Endothelial cell (in vitro differentiated cells): ENCODE results near the gene CPTP. TPM values are rescaled to one million over a fixed set of nuclear protein-coding genes. Genes with fewer than 3 reads are reported as not detected.
"Not testable (repeated sequence)": the region's sequence is repeated elsewhere in the genome, so short reads cannot be mapped to it uniquely, and the experiment has no call there.

Experiments used
- DNase-seq: peaks from one replicate; pipeline ENCODE4 v3.0.0; 2021; ENCODE audit warnings: low spot score
- H3K27ac Mint-ChIP-seq: one replicate; pipeline ENCODE4 v1.8.0; 2021; ENCODE audit warnings: mixed read lengths, inconsistent platforms; ENCODE audit not compliant: unreplicated experiment
- H3K27me3 Mint-ChIP-seq: one replicate; pipeline ENCODE4 v1.8.0; 2021; ENCODE audit warnings: mild to moderate bottlenecking, moderate library complexity, mixed read lengths, inconsistent platforms; ENCODE audit not compliant: unreplicated experiment
- H3K36me3 Mint-ChIP-seq: one replicate; pipeline ENCODE4 v1.8.0; 2021; ENCODE audit warnings: mild to moderate bottlenecking, low read depth, mixed read lengths, inconsistent platforms; ENCODE audit not compliant: unreplicated experiment
- H3K4me1 Mint-ChIP-seq: one replicate; pipeline ENCODE4 v1.8.0; 2021; ENCODE audit warnings: mild to moderate bottlenecking, mixed read lengths, inconsistent platforms; ENCODE audit not compliant: unreplicated experiment
- H3K4me3 Mint-ChIP-seq: one replicate; pipeline ENCODE4 v1.8.0; 2021; ENCODE audit warnings: mild to moderate bottlenecking, mixed read lengths, inconsistent platforms; ENCODE audit not compliant: unreplicated experiment
- H3K9me3 Mint-ChIP-seq: one replicate; pipeline ENCODE4 v1.8.0; 2021; ENCODE audit warnings: mixed read lengths, inconsistent platforms; ENCODE audit not compliant: unreplicated experiment
- CTCF ChIP-seq: fragments of 200-600 bp; sonication (generic); IDR thresholded peaks from one replicate; pipeline ENCODE4 v1.5.0; 2021; ENCODE audit warnings: antibody characterized with exemption; ENCODE audit not compliant: unreplicated experiment
- total RNA-seq: library from RNA; stranded (reverse); fragmentation: NEBNext Ultra II Directional; extraction: Animal tissue kit (Norgen Biotek cat#: 25700); gene quantifications from one replicate; pipeline ENCODE4 v1.2.1, GENCODE V29; 2021; ENCODE audit not compliant: unreplicated experiment

Gene CPTP
- total RNA-seq, 1 donor from 2014 or later = 26.0 TPM

GRCh38 chr1:1361982-1362423 lies 37.4 kb downstream of the CPTP start:
- DNase-seq = no peak
- no peaks in the 10 kb centered on the region for H3K36me3 Mint-ChIP-seq
- H3K4me1 Mint-ChIP-seq = no peaks in the 10 kb centered on the region
- H3K27ac Mint-ChIP-seq = peak overlapping the region; percentile 52
- TF ChIP-seq CTCF = no peak
- peak overlapping the region; percentile 31 for H3K4me3 Mint-ChIP-seq
- H3K9me3 Mint-ChIP-seq = no peaks in the 10 kb centered on the region
- H3K27me3 Mint-ChIP-seq = peaks cover 16% of the 10 kb centered on the region

GRCh38 chr1:1364266-1364665 lies 39.7 kb downstream of the CPTP start:
- H3K27me3 Mint-ChIP-seq = peaks cover 10% of the 10 kb centered on the region
- DNase-seq = no peak
- H3K4me3 Mint-ChIP-seq = no peak overlapping the region
- H3K36me3 Mint-ChIP-seq = no peaks in the 10 kb centered on the region
- no peak for TF ChIP-seq CTCF
- no peaks in the 10 kb centered on the region for H3K4me1 Mint-ChIP-seq
- no peaks in the 10 kb centered on the region for H3K9me3 Mint-ChIP-seq
- H3K27ac Mint-ChIP-seq = no peak overlapping the region

DNA sequence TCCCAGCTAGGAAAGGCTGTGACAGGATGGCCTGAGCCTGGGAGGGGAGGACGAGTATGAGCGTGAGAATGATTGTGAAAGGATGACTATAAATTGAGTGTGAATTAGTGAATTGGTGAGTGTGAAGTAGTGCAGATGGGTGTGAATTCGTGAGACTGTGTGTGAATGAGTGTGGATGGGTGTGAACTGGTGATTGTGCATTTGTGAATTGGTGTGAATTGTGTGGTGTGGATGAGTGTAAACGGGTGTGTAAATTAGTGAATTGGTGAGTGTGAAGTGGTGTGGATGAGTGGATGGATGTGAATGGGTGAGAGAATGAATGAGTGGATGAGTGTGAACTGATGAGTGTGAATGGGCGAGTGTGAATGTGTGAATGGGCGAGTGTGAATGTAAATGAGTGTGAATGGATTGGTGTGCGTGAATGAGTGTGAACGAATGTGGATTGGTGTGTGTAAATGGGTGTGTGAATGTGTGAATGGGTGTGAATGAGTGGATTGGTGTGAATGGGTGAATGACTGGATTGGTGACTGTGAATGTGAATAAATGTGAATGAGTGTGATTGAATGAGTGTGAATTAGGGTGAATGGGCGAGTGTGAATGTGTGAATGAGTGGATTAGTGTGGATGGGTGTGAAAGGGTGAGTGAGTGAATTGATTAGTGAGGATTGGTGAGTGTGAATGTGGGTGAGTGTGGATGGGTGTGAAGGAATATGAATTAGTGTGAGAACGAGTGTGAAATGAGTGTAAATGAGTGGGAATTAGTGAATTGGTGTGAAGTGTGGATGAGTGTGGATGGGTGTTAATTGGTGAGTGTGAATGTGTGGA lies 41.5 kb downstream of the CPTP start:
- Mint-ChIP-seq H3K9me3 (no peaks in the 10 kb centered on the region), H3K27ac (no peak overlapping the region), H3K4me3 (no peak overlapping the region), H3K4me1 (no peaks in the 10 kb centered on the region), H3K36me3 (no peaks in the 10 kb centered on the region), H3K27me3 (peaks cover 4% of the 10 kb centered on the region)
- TF ChIP-seq CTCF = no peak
- no peak for DNase-seq

GRCh38 chr1:1366699-1367066 lies 42.1 kb downstream of the CPTP start:
- no peak for DNase-seq
- Mint-ChIP-seq H3K4me3 (no peak overlapping the region), H3K4me1 (no peaks in the 10 kb centered on the region), H3K27me3 (peaks cover 3% of the 10 kb centered on the region), H3K9me3 (no peaks in the 10 kb centered on the region), H3K27ac (no peak overlapping the region), H3K36me3 (no peaks in the 10 kb centered on the region)
- no peak for TF ChIP-seq CTCF

DNA sequence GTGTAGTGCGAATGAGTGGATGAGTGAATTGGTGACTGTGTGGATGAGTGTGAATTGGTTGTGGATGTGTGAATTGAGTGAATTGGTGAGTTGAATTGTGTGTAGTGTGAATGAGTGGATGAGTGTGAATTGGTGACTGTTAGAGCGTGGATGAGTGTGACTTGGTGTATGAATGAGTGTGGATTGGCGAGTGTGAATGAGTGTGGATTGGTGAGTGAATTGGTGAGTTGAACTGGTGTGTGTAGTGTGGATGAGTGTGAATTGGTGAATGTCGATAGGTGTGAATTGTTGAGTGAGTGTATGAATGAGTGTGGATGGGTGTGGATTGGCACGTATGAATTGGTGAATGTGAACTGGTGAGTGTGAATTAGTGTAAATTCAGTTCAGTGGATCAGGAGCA lies 42.7 kb downstream of the CPTP start:
- DNase-seq = no peak
- Mint-ChIP-seq H3K9me3 (no peaks in the 10 kb centered on the region), H3K27me3 (peaks cover 1% of the 10 kb centered on the region), H3K4me3 (no peak overlapping the region), H3K4me1 (no peaks in the 10 kb centered on the region), H3K27ac (no peak overlapping the region), H3K36me3 (no peaks in the 10 kb centered on the region)
- no peak for TF ChIP-seq CTCF

DNA sequence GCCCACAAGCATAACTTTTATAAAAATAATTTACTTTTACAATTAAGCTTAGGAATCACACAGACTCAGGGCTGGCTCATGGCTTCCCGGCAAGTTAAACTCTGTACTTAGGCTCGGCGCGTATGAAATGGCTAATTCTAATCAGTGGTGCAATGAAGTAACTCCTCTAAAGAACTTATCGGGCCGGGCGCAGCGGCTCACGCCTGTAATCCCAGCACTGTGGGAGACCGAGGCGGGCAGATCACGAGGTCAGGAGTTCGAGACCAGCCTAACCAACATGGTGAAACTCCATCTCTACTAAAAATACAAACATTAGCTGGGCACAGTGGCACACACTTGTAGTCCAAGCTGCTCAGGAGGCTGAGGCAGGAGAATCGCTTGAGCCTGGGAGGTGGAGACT lies 45.5 kb downstream of the CPTP start:
- H3K27ac Mint-ChIP-seq, H3K27me3 Mint-ChIP-seq, H3K36me3 Mint-ChIP-seq, H3K4me1 Mint-ChIP-seq, DNase-seq, H3K4me3 Mint-ChIP-seq, H3K9me3 Mint-ChIP-seq: not testable (repeated sequence)
